HEK293 (cell line): Measurements from ENCODE around the gene MARCHF11.

ENCODE experiments used
- CTCF ChIA-PET: fragments of 350-600 bp; formaldehyde crosslinking; extraction: SDS; loops from one replicate; lab custom pipeline; 2021; ENCODE audit warnings: antibody characterized with exemption; lab: Yijun Ruan, JAX
- POLR2A ChIA-PET: fragments of 300-600 bp; formaldehyde crosslinking; extraction: SDS; loops from one replicate; lab custom pipeline; 2020; ENCODE audit warnings: antibody characterized with exemption, inconsistent platforms; lab: Yijun Ruan, JAX
- H3K27ac ChIP-seq: fragments of 200-500 bp; sonication (Bioruptor generic); 2 replicates; pipeline ENCODE4 v1.5.1; 2014; ENCODE audit warnings: low read depth, low read length, control low read depth, inconsistent platforms; ENCODE audit errors: extremely low read depth
- H3K36me3 ChIP-seq, 2 experiments: fragments of 200-500 bp in 1 of 2; sonication (Bioruptor generic) in 1 of 2; 1 replicate in 1 of 2; 2 replicates in 1 of 2; pipeline ENCODE4 v1.5.1; 2014 to 2017; ENCODE audit warnings: inconsistent platforms in 2 of 2, low read length in 2 of 2; ENCODE audit not compliant: control insufficient read depth in 2 of 2, insufficient read depth in 1 of 2
- H3K4me1 ChIP-seq: fragments of 200-500 bp; sonication (Bioruptor generic); 2 replicates; pipeline ENCODE4 v1.5.1; 2014; ENCODE audit warnings: mild to moderate bottlenecking, low read length, inconsistent platforms; ENCODE audit not compliant: control insufficient read depth, insufficient read depth
- H3K4me3 ChIP-seq: 2 replicates; pipeline ENCODE4 v1.5.1; 2011; ENCODE audit warnings: low read depth, mild to moderate bottlenecking, control low read depth, low read length, moderate library complexity
- H3K9me3 ChIP-seq: fragments of 200-500 bp; sonication (Bioruptor generic); 2 replicates; pipeline ENCODE4 v1.5.1; 2014; ENCODE audit warnings: low read depth, low read length, inconsistent platforms; ENCODE audit not compliant: control insufficient read depth, insufficient read depth
- MZF1 ChIP-seq: fragments of 450-650 bp; formaldehyde crosslinking; IDR thresholded peaks from 2 replicates; pipeline ENCODE4 v1.5.1; 2017; ENCODE audit warnings: missing biosample characterization, missing genetic modification characterization, borderline replicate concordance
- OVOL3 ChIP-seq: fragments of 450-650 bp; formaldehyde crosslinking; IDR thresholded peaks from 2 replicates; pipeline ENCODE4 v1.5.1; 2016; ENCODE audit warnings: missing biosample characterization, missing genetic modification characterization
- PRDM1 ChIP-seq: fragments of 450-650 bp; formaldehyde crosslinking; IDR thresholded peaks from 2 replicates; pipeline ENCODE4; 2016; ENCODE audit warnings: missing biosample characterization, missing genetic modification characterization
- REST ChIP-seq: fragments of 450-650 bp; formaldehyde crosslinking; IDR thresholded peaks from 2 replicates; pipeline ENCODE4 v1.5.1; 2016; ENCODE audit warnings: missing biosample characterization, missing genetic modification characterization
- WT1 ChIP-seq: fragments of 450-650 bp; formaldehyde crosslinking; IDR thresholded peaks from 2 replicates; pipeline ENCODE4 v1.5.1; 2016; ENCODE audit warnings: missing biosample characterization, missing genetic modification characterization
- ZBTB21 ChIP-seq: fragments of 450-650 bp; formaldehyde crosslinking; IDR thresholded peaks from 2 replicates; pipeline ENCODE4 v1.5.1; 2017; ENCODE audit warnings: missing biosample characterization, missing genetic modification characterization
- ZBTB7A ChIP-seq: fragments of 450-650 bp; formaldehyde crosslinking; IDR thresholded peaks from 2 replicates; pipeline ENCODE4 v1.5.1; 2016; ENCODE audit warnings: low read depth, missing biosample characterization, missing genetic modification characterization
- ZEB2 ChIP-seq: fragments of 450-650 bp; formaldehyde crosslinking; IDR thresholded peaks from 2 replicates; pipeline ENCODE4 v1.5.1; 2016; ENCODE audit warnings: missing biosample characterization, missing genetic modification characterization
- ZNF155 ChIP-seq: fragments of 450-650 bp; formaldehyde crosslinking; IDR thresholded peaks from 2 replicates; pipeline ENCODE4 v1.5.1; 2016; ENCODE audit warnings: missing biosample characterization, missing genetic modification characterization
- ZNF157 ChIP-seq: fragments of 450-650 bp; formaldehyde crosslinking; IDR thresholded peaks from 2 replicates; pipeline ENCODE4 v1.5.1; 2016; ENCODE audit warnings: missing biosample characterization, missing genetic modification characterization
- ZNF214 ChIP-seq: fragments of 450-650 bp; formaldehyde crosslinking; IDR thresholded peaks from 2 replicates; pipeline ENCODE4 v1.5.1; 2017; ENCODE audit warnings: missing biosample characterization, mild to moderate bottlenecking, missing genetic modification characterization, borderline replicate concordance
- ZNF341 ChIP-seq: fragments of 450-650 bp; formaldehyde crosslinking; IDR thresholded peaks from 2 replicates; pipeline ENCODE4; 2016; ENCODE audit warnings: low read depth, missing biosample characterization, missing genetic modification characterization
- ZNF37A ChIP-seq: fragments of 450-650 bp; IDR thresholded peaks from 2 replicates; pipeline ENCODE4 v1.5.1; 2018; ENCODE audit warnings: missing biosample characterization, missing genetic modification characterization
- ZNF404 ChIP-seq: fragments of 450-650 bp; formaldehyde crosslinking; IDR thresholded peaks from 2 replicates; pipeline ENCODE4 v1.5.1; 2017; ENCODE audit warnings: missing biosample characterization, missing genetic modification characterization
- ZNF549 ChIP-seq: fragments of 450-650 bp; IDR thresholded peaks from 2 replicates; pipeline ENCODE4 v1.5.1; 2018; ENCODE audit warnings: missing biosample characterization, missing genetic modification characterization, mild to moderate bottlenecking, inconsistent platforms, moderate library complexity
- ZNF560 ChIP-seq: fragments of 450-650 bp; formaldehyde crosslinking; IDR thresholded peaks from 2 replicates; pipeline ENCODE4 v1.5.1; 2017; ENCODE audit warnings: missing biosample characterization, missing genetic modification characterization, borderline replicate concordance
- ZNF571 ChIP-seq: fragments of 450-650 bp; formaldehyde crosslinking; IDR thresholded peaks from 2 replicates; pipeline ENCODE4 v1.5.0; 2017; ENCODE audit warnings: missing biosample characterization, missing genetic modification characterization
- ZNF596 ChIP-seq: fragments of 450-650 bp; IDR thresholded peaks from 2 replicates; pipeline ENCODE4 v1.5.0; 2018; ENCODE audit warnings: missing biosample characterization, mild to moderate bottlenecking, missing genetic modification characterization, moderate library complexity
- ZNF624 ChIP-seq: fragments of 450-650 bp; formaldehyde crosslinking; IDR thresholded peaks from 2 replicates; pipeline ENCODE4 v1.5.1; 2017; ENCODE audit warnings: missing biosample characterization, missing genetic modification characterization
- ZNF670 ChIP-seq: fragments of 450-650 bp; formaldehyde crosslinking; IDR thresholded peaks from 2 replicates; pipeline ENCODE4 v1.5.1; 2016; ENCODE audit warnings: missing biosample characterization, missing genetic modification characterization, low read depth
- ZNF701 ChIP-seq: fragments of 450-650 bp; formaldehyde crosslinking; IDR thresholded peaks from 2 replicates; pipeline ENCODE4 v1.5.1; 2016; ENCODE audit warnings: missing biosample characterization, missing genetic modification characterization
- TF ChIP-seq, protein P1 (sequence below): fragments of 450-650 bp; formaldehyde crosslinking; IDR thresholded peaks from 2 replicates; pipeline ENCODE4 v1.5.1; 2016; ENCODE audit warnings: missing biosample characterization, missing genetic modification characterization, borderline replicate concordance
- TF ChIP-seq, protein P2 (sequence below): fragments of 450-650 bp; formaldehyde crosslinking; IDR thresholded peaks from 2 replicates; pipeline ENCODE4 v1.5.1; 2016; ENCODE audit warnings: missing biosample characterization, missing genetic modification characterization

The MARCHF11 gene

DNA sequence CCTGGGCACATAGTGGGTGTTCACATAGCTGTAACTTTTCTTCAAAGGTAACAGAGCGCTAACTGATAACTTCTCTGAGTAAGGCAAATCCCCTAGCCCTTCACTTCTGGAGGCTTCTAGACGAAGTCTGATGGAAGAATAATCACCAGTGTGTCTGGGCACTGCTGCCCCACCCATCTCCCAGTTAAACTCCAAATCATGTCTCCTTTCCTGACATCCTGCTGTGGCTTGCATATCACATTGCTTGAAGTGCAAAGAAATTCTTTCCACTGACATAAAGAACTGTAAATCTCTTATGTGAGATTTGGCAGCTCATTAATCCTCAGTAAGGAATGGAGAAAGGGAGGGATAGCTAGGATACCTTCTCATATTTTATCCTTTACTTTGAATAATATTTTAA is 74.6 kb downstream of the MARCHF11 start:
- H3K36me3 ChIP-seq: no peaks in the 10 kb centered on the region
- H3K27ac ChIP-seq: no peak overlapping the region
- CTCF ChIA-PET: interaction anchor here (0.7 kb wide), 1 partner anchor 564 kb away, joined by 3 read pairs; no protein-coding TSS in a partner anchor
- no peaks in the 10 kb centered on the region for H3K4me1 ChIP-seq
- TF ChIP-seq, protein P1, sequence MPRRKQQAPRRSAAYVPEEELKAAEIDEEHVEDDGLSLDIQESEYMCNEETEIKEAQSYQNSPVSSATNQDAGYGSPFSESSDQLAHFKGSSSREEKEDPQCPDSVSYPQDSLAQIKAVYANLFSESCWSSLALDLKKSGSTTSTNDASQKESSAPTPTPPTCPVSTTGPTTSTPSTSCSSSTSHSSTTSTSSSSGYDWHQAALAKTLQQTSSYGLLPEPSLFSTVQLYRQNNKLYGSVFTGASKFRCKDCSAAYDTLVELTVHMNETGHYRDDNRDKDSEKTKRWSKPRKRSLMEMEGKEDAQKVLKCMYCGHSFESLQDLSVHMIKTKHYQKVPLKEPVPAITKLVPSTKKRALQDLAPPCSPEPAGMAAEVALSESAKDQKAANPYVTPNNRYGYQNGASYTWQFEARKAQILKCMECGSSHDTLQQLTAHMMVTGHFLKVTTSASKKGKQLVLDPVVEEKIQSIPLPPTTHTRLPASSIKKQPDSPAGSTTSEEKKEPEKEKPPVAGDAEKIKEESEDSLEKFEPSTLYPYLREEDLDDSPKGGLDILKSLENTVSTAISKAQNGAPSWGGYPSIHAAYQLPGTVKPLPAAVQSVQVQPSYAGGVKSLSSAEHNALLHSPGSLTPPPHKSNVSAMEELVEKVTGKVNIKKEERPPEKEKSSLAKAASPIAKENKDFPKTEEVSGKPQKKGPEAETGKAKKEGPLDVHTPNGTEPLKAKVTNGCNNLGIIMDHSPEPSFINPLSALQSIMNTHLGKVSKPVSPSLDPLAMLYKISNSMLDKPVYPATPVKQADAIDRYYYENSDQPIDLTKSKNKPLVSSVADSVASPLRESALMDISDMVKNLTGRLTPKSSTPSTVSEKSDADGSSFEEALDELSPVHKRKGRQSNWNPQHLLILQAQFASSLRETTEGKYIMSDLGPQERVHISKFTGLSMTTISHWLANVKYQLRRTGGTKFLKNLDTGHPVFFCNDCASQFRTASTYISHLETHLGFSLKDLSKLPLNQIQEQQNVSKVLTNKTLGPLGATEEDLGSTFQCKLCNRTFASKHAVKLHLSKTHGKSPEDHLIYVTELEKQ: no peak
- TF ChIP-seq ZNF214 (tag by site-specific recombination) (no peak), ZNF624 (tag by site-specific recombination) (no peak), WT1 (tag by site-specific recombination) (no peak), ZNF404 (tag by site-specific recombination) (no peak), ZNF560 (tag by site-specific recombination) (no peak), ZNF596 (tag by site-specific recombination) (no peak), ZNF37A (no peak), ZBTB7A (tag by site-specific recombination) (no peak), REST (tag by site-specific recombination) (no peak), ZBTB21 (tag by site-specific recombination) (no peak), OVOL3 (tag by site-specific recombination) (no peak), PRDM1 (tag by site-specific recombination) (no peak), MZF1 (no peak), ZNF571 (tag by site-specific recombination) (no peak), ZNF549 (tag by site-specific recombination) (no peak), ZNF155 (tag by site-specific recombination) (no peak)
- TF ChIP-seq, all 188 proteins: peak for 0
- Histone ChIP-seq H3K4me3 (no peak overlapping the region), H3K9me3 (no peaks in the 10 kb centered on the region)
- POLR2A ChIA-PET: no interaction called here

DNA sequence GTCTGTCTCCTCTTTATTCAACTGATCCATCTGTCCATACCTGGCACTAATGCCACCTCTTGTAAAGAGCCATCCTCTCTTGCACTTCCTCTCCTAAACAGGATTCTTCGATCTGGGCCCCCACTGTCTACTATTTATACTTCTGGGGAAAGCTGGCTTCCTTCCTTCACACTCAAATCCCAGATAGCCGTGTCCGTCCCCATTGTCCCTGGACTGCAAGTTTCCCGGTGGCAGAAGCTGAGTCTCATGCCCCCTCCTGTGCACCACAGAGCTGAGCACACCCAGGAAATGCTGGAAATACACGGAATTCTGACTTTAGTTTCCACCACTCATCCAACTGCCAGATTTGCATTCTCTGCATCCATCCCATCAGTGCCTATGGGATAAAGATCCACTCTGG is 84.0 kb downstream of the MARCHF11 start:
- POLR2A ChIA-PET: no interaction called here
- no peak overlapping the region for H3K4me3 ChIP-seq
- no peak overlapping the region for H3K27ac ChIP-seq
- no peaks in the 10 kb centered on the region for H3K36me3 ChIP-seq
- H3K9me3 ChIP-seq: no peaks in the 10 kb centered on the region
- CTCF ChIA-PET: interaction anchor here (1.4 kb wide), 1 partner anchor 65 kb away, joined by 3 read pairs; no protein-coding TSS in a partner anchor
- no peaks in the 10 kb centered on the region for H3K4me1 ChIP-seq
- TF ChIP-seq ZNF341 (tag by site-specific recombination): no peak
- TF ChIP-seq ZNF701 (tag by site-specific recombination): no peak
- TF ChIP-seq, protein P2, sequence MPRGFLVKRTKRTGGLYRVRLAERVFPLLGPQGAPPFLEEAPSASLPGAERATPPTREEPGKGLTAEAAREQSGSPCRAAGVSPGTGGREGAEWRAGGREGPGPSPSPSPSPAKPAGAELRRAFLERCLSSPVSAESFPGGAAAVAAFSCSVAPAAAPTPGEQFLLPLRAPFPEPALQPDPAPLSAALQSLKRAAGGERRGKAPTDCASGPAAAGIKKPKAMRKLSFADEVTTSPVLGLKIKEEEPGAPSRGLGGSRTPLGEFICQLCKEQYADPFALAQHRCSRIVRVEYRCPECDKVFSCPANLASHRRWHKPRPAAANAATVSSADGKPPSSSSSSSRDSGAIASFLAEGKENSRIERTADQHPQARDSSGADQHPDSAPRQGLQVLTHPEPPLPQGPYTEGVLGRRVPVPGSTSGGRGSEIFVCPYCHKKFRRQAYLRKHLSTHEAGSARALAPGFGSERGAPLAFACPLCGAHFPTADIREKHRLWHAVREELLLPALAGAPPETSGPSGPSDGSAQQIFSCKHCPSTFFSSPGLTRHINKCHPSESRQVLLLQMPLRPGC (tag by site-specific recombination): no peak
- TF ChIP-seq ZNF157 (tag by site-specific recombination): no peak
- TF ChIP-seq ZNF670 (tag by site-specific recombination): no peak
- TF ChIP-seq, protein P1: no peak
- no peak for TF ChIP-seq ZEB2
